GM18861 (cell line): ENCODE results near the gene ABCB10.
"Not testable (repeated sequence)": the region's sequence is repeated elsewhere in the genome, so short reads cannot be mapped to it uniquely, and the experiment has no call there.

Experiments used
- ATAC-seq: cut with Tn5 transposase; IDR thresholded peaks from one replicate; pipeline ENCODE4 v1.9.1; 2021; ENCODE audit not compliant: unreplicated experiment

Gene ABCB10

GRCh38 chr1:229537894-229538293, 20.6 kb downstream of the ABCB10 start:
- ATAC-seq: no peak

GRCh38 chr1:229536982-229537381, 21.5 kb downstream of the ABCB10 start:
- ATAC-seq: no peak

GRCh38 chr1:229535230-229535629, 23.3 kb downstream of the ABCB10 start:
- no peak for ATAC-seq

GRCh38 chr1:229531326-229531725, 27.2 kb downstream of the ABCB10 start:
- no peak for ATAC-seq

GRCh38 chr1:229529639-229530038, 28.9 kb downstream of the ABCB10 start:
- no peak for ATAC-seq

GRCh38 chr1:229526695-229527094, 31.8 kb downstream of the ABCB10 start:
- ATAC-seq: no peak

- no peak for ATAC-seq
These were observed 35.5 kb downstream of the ABCB10 start for GRCh38 chr1:229523052-229523451.

GRCh38 chr1:229514578-229515275, 43.8 kb downstream of the ABCB10 start:
- no peak for ATAC-seq

- ATAC-seq: not testable (repeated sequence)
These were observed 46.9 kb downstream of the ABCB10 start for GRCh38 chr1:229511625-229512024.

- not testable (repeated sequence) for ATAC-seq
These were observed 47.3 kb downstream of the ABCB10 start for GRCh38 chr1:229511201-229511600.

GRCh38 chr1:229509576-229509975, 48.9 kb downstream of the ABCB10 start:
- no peak for ATAC-seq

- no peak for ATAC-seq
These were observed 49.6 kb downstream of the ABCB10 start for GRCh38 chr1:229508823-229509337.

- peak; percentile 79 for ATAC-seq
These were observed 50.3 kb downstream of the ABCB10 start, which contains the start of gene NUP133 for GRCh38 chr1:229507951-229508822. Gene NUP133, minus strand, starts transcription at chr1:229508341. Its CDS starts 92 bp downstream, at chr1:229508249.

- no peak for ATAC-seq
These were observed 51.0 kb downstream of the ABCB10 start for GRCh38 chr1:229507502-229507901.

- no peak for ATAC-seq
These were observed 51.9 kb downstream of the ABCB10 start for GRCh38 chr1:229506633-229507032.

- ATAC-seq: no peak
These were observed 62.7 kb downstream of the ABCB10 start for GRCh38 chr1:229495782-229496181.

- no peak for ATAC-seq
These were observed 71.3 kb downstream of the ABCB10 start for GRCh38 chr1:229487181-229487580.

- no peak for ATAC-seq
These were observed 73.2 kb downstream of the ABCB10 start for GRCh38 chr1:229485318-229485717.

- ATAC-seq: no peak
These were observed 76.0 kb downstream of the ABCB10 start for GRCh38 chr1:229482511-229482910.

- no peak for ATAC-seq
These were observed 78.0 kb downstream of the ABCB10 start for GRCh38 chr1:229480495-229480894.

- ATAC-seq: peak; percentile 79
These were observed 78.7 kb downstream of the ABCB10 start for GRCh38 chr1:229479660-229480399.
